WTC11 (cell line): Measurements from ENCODE around the gene TOMM6.

Source experiments
- JUN ChIP-seq: sonication (generic); formaldehyde crosslinking; IDR thresholded peaks from 2 replicates; pipeline ENCODE4 v1.8.0; 2023; ENCODE audit warnings: mild to moderate bottlenecking, missing genetic modification reagents
- ZBTB21 ChIP-seq: sonication (generic); formaldehyde crosslinking; IDR thresholded peaks from 2 replicates; pipeline ENCODE4 v1.8.1; 2023; ENCODE audit warnings: mild to moderate bottlenecking, missing genetic modification reagents, borderline replicate concordance
- TF ChIP-seq, protein P1 (sequence below): fragments of 200-600 bp; IDR thresholded peaks from 2 replicates; pipeline ENCODE4 v1.8.0; 2022; ENCODE audit warnings: antibody characterized with exemption
- TF ChIP-seq, protein P2 (sequence below): sonication (generic); formaldehyde crosslinking; IDR thresholded peaks from 2 replicates; pipeline ENCODE4 v1.8.1; 2022; ENCODE audit warnings: low read depth, mild to moderate bottlenecking, moderate library complexity, missing genetic modification reagents, borderline replicate concordance
- TF ChIP-seq, protein P3 (sequence below): sonication (generic); formaldehyde crosslinking; conservative IDR thresholded peaks from 2 replicates; pipeline ENCODE4 v1.8.1; 2022; ENCODE audit warnings: mild to moderate bottlenecking, missing genetic modification reagents

DNA sequence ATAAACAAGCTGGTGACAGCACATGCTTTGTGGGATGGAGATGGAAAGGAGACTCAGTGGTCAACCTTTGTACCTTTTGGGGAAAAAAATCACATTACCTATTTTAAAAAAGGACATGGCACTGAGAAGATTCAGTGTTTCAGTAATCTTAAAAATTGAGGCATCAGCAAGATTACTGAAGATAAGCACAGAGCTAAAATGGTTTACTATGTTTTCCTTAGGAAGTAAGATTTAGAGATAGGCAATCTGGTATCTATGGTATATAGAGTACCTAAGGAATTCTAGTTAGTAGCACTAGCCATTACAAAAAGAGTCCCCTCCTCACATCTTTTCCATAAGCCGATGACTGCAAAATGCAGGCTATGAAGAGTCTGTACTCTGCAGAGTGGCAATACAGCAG, 35.7 kb downstream of the TOMM6 start:
- TF ChIP-seq, protein P1, sequence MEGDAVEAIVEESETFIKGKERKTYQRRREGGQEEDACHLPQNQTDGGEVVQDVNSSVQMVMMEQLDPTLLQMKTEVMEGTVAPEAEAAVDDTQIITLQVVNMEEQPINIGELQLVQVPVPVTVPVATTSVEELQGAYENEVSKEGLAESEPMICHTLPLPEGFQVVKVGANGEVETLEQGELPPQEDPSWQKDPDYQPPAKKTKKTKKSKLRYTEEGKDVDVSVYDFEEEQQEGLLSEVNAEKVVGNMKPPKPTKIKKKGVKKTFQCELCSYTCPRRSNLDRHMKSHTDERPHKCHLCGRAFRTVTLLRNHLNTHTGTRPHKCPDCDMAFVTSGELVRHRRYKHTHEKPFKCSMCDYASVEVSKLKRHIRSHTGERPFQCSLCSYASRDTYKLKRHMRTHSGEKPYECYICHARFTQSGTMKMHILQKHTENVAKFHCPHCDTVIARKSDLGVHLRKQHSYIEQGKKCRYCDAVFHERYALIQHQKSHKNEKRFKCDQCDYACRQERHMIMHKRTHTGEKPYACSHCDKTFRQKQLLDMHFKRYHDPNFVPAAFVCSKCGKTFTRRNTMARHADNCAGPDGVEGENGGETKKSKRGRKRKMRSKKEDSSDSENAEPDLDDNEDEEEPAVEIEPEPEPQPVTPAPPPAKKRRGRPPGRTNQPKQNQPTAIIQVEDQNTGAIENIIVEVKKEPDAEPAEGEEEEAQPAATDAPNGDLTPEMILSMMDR: no peak
- TF ChIP-seq ZBTB21 (CRISPR knock-in tag) (no peak), JUN (CRISPR knock-in tag) (no peak)
- TF ChIP-seq, protein P2, sequence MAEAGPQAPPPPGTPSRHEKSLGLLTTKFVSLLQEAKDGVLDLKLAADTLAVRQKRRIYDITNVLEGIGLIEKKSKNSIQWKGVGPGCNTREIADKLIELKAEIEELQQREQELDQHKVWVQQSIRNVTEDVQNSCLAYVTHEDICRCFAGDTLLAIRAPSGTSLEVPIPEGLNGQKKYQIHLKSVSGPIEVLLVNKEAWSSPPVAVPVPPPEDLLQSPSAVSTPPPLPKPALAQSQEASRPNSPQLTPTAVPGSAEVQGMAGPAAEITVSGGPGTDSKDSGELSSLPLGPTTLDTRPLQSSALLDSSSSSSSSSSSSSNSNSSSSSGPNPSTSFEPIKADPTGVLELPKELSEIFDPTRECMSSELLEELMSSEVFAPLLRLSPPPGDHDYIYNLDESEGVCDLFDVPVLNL (CRISPR knock-in tag): no peak
- TF ChIP-seq, protein P3, sequence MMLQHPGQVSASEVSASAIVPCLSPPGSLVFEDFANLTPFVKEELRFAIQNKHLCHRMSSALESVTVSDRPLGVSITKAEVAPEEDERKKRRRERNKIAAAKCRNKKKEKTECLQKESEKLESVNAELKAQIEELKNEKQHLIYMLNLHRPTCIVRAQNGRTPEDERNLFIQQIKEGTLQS (CRISPR knock-in tag): no peak
